Prostate gland (tissue), 2 donors: ENCODE measurements around the gene MAD2L2. TPM values are rescaled to one million over a fixed set of nuclear protein-coding genes. Genes with fewer than 3 reads are reported as not detected.

ENCODE experiments used
- DNase-seq: peaks from one replicate; pipeline ENCODE4 v3.0.0-alpha.2; 2019; ENCODE audit warnings: low spot score
- H3K27ac ChIP-seq, 2 donors: fragments of 200-600 bp; sonication (generic); 2 replicates each; pipeline ENCODE4 v1.5.1; 2017 to 2019
- H3K27me3 ChIP-seq: fragments of 200-600 bp; sonication (generic); replicated peaks from 2 replicates; pipeline ENCODE4 v1.5.1; 2019; ENCODE audit not compliant: insufficient read depth
- H3K36me3 ChIP-seq, 2 donors: fragments of 200-600 bp; sonication (generic); 1 replicate in 1 of 2; 2 replicates in 1 of 2; pipeline versions ENCODE4 v1.5.1 to v1.8.1; 2017 to 2019
- H3K4me1 ChIP-seq: fragments of 200-600 bp; sonication (generic); replicated peaks from 2 replicates; pipeline ENCODE4 v1.5.1; 2019
- H3K4me3 ChIP-seq, 2 donors: fragments of 200-600 bp; sonication (generic); 2 replicates each; pipeline ENCODE4 v1.5.1; 2017 to 2019
- H3K9me3 ChIP-seq: fragments of 200-600 bp; sonication (generic); 2 replicates; pipeline ENCODE4 v1.5.1; 2017
- CTCF ChIP-seq, 4 experiments: fragments of 200-600 bp in 2 of 4; fragments of 450-650 bp in 2 of 4; sonication (generic) in 2 of 4; IDR thresholded peaks; 1 replicate in 3 of 4; 2 replicates in 1 of 4; pipeline ENCODE4 v1.5.1; 2016 to 2019; ENCODE audit warnings: antibody characterized with exemption in 4 of 4, mild to moderate bottlenecking in 2 of 4, moderate library complexity in 2 of 4
- POLR2A ChIP-seq: fragments of 450-650 bp; IDR thresholded peaks from one replicate; pipeline ENCODE4 v1.6.1; 2016; ENCODE audit warnings: antibody characterized with exemption, mild to moderate bottlenecking
- POLR2AphosphoS5 ChIP-seq: sonication (generic); formaldehyde crosslinking; IDR thresholded peaks from one replicate; pipeline ENCODE4 v1.6.1; 2017; ENCODE audit warnings: antibody characterized with exemption
- WGBS: methylation state at CpG from one replicate; pipeline ENCODE4 v1.1.5; 2018; 5-methylcytosine and 5-hydroxymethylcytosine counted together
- intact Hi-C: fragments of 100-400 bp; cut with DNase I; formaldehyde crosslinking; loops from one replicate; pipeline ENCODE4 v1.14.2; 2022
- total RNA-seq, 2 donors: library from RNA; depleted of rRNA; stranded (reverse); fragments of >200 nt; gene quantifications; one replicate each; pipeline ENCODE4 v1.1.0, GENCODE V29; 2016

The MAD2L2 gene
- total RNA-seq, 2 donors from 2014 or later: 37.3 to 67.8 TPM

- Histone ChIP-seq H3K4me1 (no peaks in the 10 kb centered on the region), H3K36me3 (no peaks in the 10 kb centered on the region), H3K27me3 (no peaks in the 10 kb centered on the region), H3K4me3 (no peak overlapping the region), H3K27ac (no peak overlapping the region), H3K9me3 (no peaks in the 10 kb centered on the region)
- WGBS: 39% methylated on average over 21 of the region's 21 CpGs
- TF ChIP-seq CTCF (IDR thresholded peaks at IDR 0.05) (no peak), POLR2A (no peak), POLR2AphosphoS5 (no peak)
- DNase-seq: no peak
- intact Hi-C loops: loop anchor here (5.0 kb wide), 1 partner anchor 73 kb away; no protein-coding TSS in a partner anchor
These were observed 31.2 kb downstream of the MAD2L2 start for GRCh38 chr1:11649624-11650330.

- Histone ChIP-seq H3K27me3 (no peaks in the 10 kb centered on the region), H3K27ac (no peak overlapping the region), H3K9me3 (no peaks in the 10 kb centered on the region), H3K36me3 (no peaks in the 10 kb centered on the region), H3K4me1 (no peaks in the 10 kb centered on the region), H3K4me3 (no peak overlapping the region)
- no peak for TF ChIP-seq POLR2A
- no peak for TF ChIP-seq POLR2AphosphoS5
- TF ChIP-seq CTCF (IDR thresholded peaks at IDR 0.05): no peak
- WGBS: 21% methylated on average over 9 of the region's 9 CpGs
- intact Hi-C loops: no loop called here
- DNase-seq: no peak
These were observed 31.7 kb downstream of the MAD2L2 start for GRCh38 chr1:11649237-11649623.

- Histone ChIP-seq H3K4me3 (no peak overlapping the region), H3K9me3 (no peaks in the 10 kb centered on the region), H3K27ac (no peak overlapping the region), H3K4me1 (no peaks in the 10 kb centered on the region), H3K36me3 (no peaks in the 10 kb centered on the region), H3K27me3 (no peaks in the 10 kb centered on the region)
- no peak for DNase-seq
- WGBS: 18% methylated on average over 25 of the region's 30 CpGs
- TF ChIP-seq CTCF (IDR thresholded peaks at IDR 0.05): no peak
- no peak for TF ChIP-seq POLR2A
- no peak for TF ChIP-seq POLR2AphosphoS5
- intact Hi-C loops: no loop called here
These were observed 32.2 kb downstream of the MAD2L2 start for GRCh38 chr1:11648732-11649158.

- no peak overlapping the region for H3K27ac ChIP-seq
- intact Hi-C loops: no loop called here
These were observed 32.9 kb downstream of the MAD2L2 start for GRCh38 chr1:11648039-11648438.

More at GRCh38 chr1:11648039-11648438, 32.9 kb downstream of the MAD2L2 start:
- no peaks in the 10 kb centered on the region for H3K27me3 ChIP-seq
- WGBS: 76% methylated on average over 6 of the region's 6 CpGs
- no peak overlapping the region for H3K4me3 ChIP-seq
- no peak for DNase-seq
- no peaks in the 10 kb centered on the region for H3K36me3 ChIP-seq
- no peaks in the 10 kb centered on the region for H3K9me3 ChIP-seq
- no peaks in the 10 kb centered on the region for H3K4me1 ChIP-seq
- TF ChIP-seq POLR2A (no peak), POLR2AphosphoS5 (no peak), CTCF (IDR thresholded peaks at IDR 0.05) (no peak)
